Esophagus squamous epithelium (tissue), 5 donors: ENCODE results near the gene PIK3R5. TPM values are rescaled to one million over a fixed set of nuclear protein-coding genes. Genes with fewer than 3 reads are reported as not detected.

ENCODE experiments used
- DNase-seq: peaks from one replicate; lab custom pipeline; 2025; lab: John Stamatoyannopoulos, UW
- H3K27ac ChIP-seq, 4 donors: fragments of 200-600 bp; sonication (generic); one replicate each; pipeline ENCODE4 v1.5.1; 2016 to 2019; ENCODE audit warnings: mild to moderate bottlenecking in 1 of 4
- H3K27me3 ChIP-seq, 4 donors: fragments of 200-600 bp; sonication (generic); 1 replicate in 3 of 4; 2 replicates in 1 of 4; pipeline versions ENCODE4 v1.5.1 to v1.6.0; 2017 to 2021; ENCODE audit warnings: antibody characterized with exemption in 1 of 4
- H3K36me3 ChIP-seq, 3 donors: fragments of 200-600 bp; sonication (generic); one replicate each; pipeline ENCODE4 v1.5.1; 2016 to 2019
- H3K4me1 ChIP-seq, 3 donors: fragments of 200-600 bp; sonication (generic); one replicate each; pipeline ENCODE4 v1.5.1; 2017 to 2019
- H3K4me3 ChIP-seq, 4 donors: fragments of 200-600 bp; sonication (generic); 1 replicate in 3 of 4; 2 replicates in 1 of 4; pipeline ENCODE4 v1.5.1; 2016 to 2019; ENCODE audit warnings: mild to moderate bottlenecking in 2 of 4, moderate library complexity in 1 of 4
- H3K9me3 ChIP-seq, 3 donors: fragments of 200-600 bp; sonication (generic); one replicate each; pipeline ENCODE4 v1.5.1; 2016 to 2019
- POLR2A ChIP-seq, 4 donors: fragments of 450-650 bp; IDR thresholded peaks; one replicate each; pipeline ENCODE4 v1.6.1; 2017; ENCODE audit warnings: antibody characterized with exemption in 4 of 4, mild to moderate bottlenecking in 4 of 4, moderate library complexity in 3 of 4
- WGBS, 2 donors: methylation state at CpG; one replicate each; pipeline ENCODE4 v1.1.5; 2018; 5-methylcytosine and 5-hydroxymethylcytosine counted together
- intact Hi-C: fragments of 100-400 bp; cut with DNase I; formaldehyde crosslinking; loops from one replicate; pipeline ENCODE4 v1.15.0; 2022
- total RNA-seq, 4 donors: library from RNA; depleted of rRNA; stranded (reverse); fragments of >200 nt; gene quantifications; one replicate each; pipeline ENCODE4 v1.1.0, GENCODE V29; 2016
- TF ChIP-seq, protein P1 (sequence below), 6 experiments: fragments of 450-650 bp in 4 of 6; fragments of 200-600 bp in 2 of 6; sonication (generic) in 2 of 6; IDR thresholded peaks; one replicate each; pipeline ENCODE4 v1.5.1; 2016 to 2019; ENCODE audit warnings: antibody characterized with exemption in 6 of 6, mild to moderate bottlenecking in 4 of 6, moderate library complexity in 4 of 6
- donor health status: DM: yes; HTN: yes; CAD: no.

The PIK3R5 gene
- total RNA-seq, 4 donors from 2014 or later, result 1.8 to 8.8 (median 3.1) TPM

GRCh38 chr17:8851600-8851999 lies 113.9 kb downstream of the PIK3R5 start:
- H3K27ac ChIP-seq, result no peak overlapping the region
- intact Hi-C loops, result no loop called here
- TF ChIP-seq, protein P1, sequence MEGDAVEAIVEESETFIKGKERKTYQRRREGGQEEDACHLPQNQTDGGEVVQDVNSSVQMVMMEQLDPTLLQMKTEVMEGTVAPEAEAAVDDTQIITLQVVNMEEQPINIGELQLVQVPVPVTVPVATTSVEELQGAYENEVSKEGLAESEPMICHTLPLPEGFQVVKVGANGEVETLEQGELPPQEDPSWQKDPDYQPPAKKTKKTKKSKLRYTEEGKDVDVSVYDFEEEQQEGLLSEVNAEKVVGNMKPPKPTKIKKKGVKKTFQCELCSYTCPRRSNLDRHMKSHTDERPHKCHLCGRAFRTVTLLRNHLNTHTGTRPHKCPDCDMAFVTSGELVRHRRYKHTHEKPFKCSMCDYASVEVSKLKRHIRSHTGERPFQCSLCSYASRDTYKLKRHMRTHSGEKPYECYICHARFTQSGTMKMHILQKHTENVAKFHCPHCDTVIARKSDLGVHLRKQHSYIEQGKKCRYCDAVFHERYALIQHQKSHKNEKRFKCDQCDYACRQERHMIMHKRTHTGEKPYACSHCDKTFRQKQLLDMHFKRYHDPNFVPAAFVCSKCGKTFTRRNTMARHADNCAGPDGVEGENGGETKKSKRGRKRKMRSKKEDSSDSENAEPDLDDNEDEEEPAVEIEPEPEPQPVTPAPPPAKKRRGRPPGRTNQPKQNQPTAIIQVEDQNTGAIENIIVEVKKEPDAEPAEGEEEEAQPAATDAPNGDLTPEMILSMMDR (IDR thresholded peaks at IDR 0.05), result no peak
- TF ChIP-seq POLR2A (IDR thresholded peaks at IDR 0.05), result no peak
- WGBS, 2 donors, result 83 to 86% methylated on average over 5 of the region's 5 CpGs
- H3K4me3 ChIP-seq, result no peak overlapping the region
- peaks cover 0 to 19% (median 0%) of the 10 kb centered on the region in 4 donors for H3K27me3 ChIP-seq
- H3K36me3 ChIP-seq, result no peaks in the 10 kb centered on the region
- peaks cover 0 to 5% (median 0%) of the 10 kb centered on the region in 3 donors for H3K4me1 ChIP-seq
- no peaks in the 10 kb centered on the region for H3K9me3 ChIP-seq
- no peak for DNase-seq

- DNase-seq, result no peak
- H3K27ac ChIP-seq, result no peak overlapping the region
- H3K27me3 ChIP-seq, result peaks cover 0 to 14% (median 0%) of the 10 kb centered on the region in 4 donors
- TF ChIP-seq, protein P1 (IDR thresholded peaks at IDR 0.05), result no peak
- no peak for TF ChIP-seq POLR2A (IDR thresholded peaks at IDR 0.05)
- H3K4me3 ChIP-seq, result no peak overlapping the region
- H3K36me3 ChIP-seq, result no peaks in the 10 kb centered on the region
- no peaks in the 10 kb centered on the region for H3K9me3 ChIP-seq
- 52 to 60% methylated on average over 3 to 4 of the region's 4 CpGs for WGBS, 2 donors
- intact Hi-C loops, result no loop called here
- H3K4me1 ChIP-seq, result no peaks in the 10 kb centered on the region
Measured at GRCh38 chr17:8849311-8850041, 116.0 kb downstream of the PIK3R5 start.

- intact Hi-C loops, result no loop called here
- TF ChIP-seq POLR2A (IDR thresholded peaks at IDR 0.05), result no peak
- TF ChIP-seq, protein P1 (IDR thresholded peaks at IDR 0.05), result no peak
- Histone ChIP-seq H3K27me3 (peaks cover 0 to 4% (median 0%) of the 10 kb centered on the region in 4 donors), H3K36me3 (no peaks in the 10 kb centered on the region), H3K27ac (no peak overlapping the region), H3K4me1 (no peaks in the 10 kb centered on the region), H3K9me3 (no peaks in the 10 kb centered on the region), H3K4me3 (no peak overlapping the region)
- WGBS, 2 donors, result 75 to 100% methylated on average over 2 of the region's 2 CpGs
- no peak for DNase-seq
Measured at GRCh38 chr17:8847891-8848290, 117.6 kb downstream of the PIK3R5 start.

- Histone ChIP-seq H3K4me3 (no peak overlapping the region), H3K27me3 (peaks cover 0 to 4% (median 0%) of the 10 kb centered on the region in 4 donors), H3K27ac (no peak overlapping the region), H3K36me3 (no peaks in the 10 kb centered on the region), H3K4me1 (no peaks in the 10 kb centered on the region), H3K9me3 (no peaks in the 10 kb centered on the region)
- intact Hi-C loops, result no loop called here
- DNase-seq, result no peak
- TF ChIP-seq, protein P1 (IDR thresholded peaks at IDR 0.05), result no peak
- no peak for TF ChIP-seq POLR2A (IDR thresholded peaks at IDR 0.05)
Measured at GRCh38 chr17:8846768-8847211, 118.7 kb downstream of the PIK3R5 start.
